B cell (primary cell): Measurements from ENCODE around the gene TLL2. TPM values are rescaled to one million over a fixed set of nuclear protein-coding genes. Genes with fewer than 3 reads are reported as not detected.

Experiments used
- ATAC-seq: fragments of 200-7000 bp; cut with Tn5 transposase; one replicate; pipeline ENCODE4 v1.10.0; 2021; ENCODE audit warnings: low read depth, mild to moderate bottlenecking, moderate number of reproducible peaks, moderate library complexity
- CTCF ChIA-PET: fragments of 350-600 bp; sonication (Branson Sonifier 250); formaldehyde crosslinking; loops from one replicate; lab custom pipeline; 2021; ENCODE audit warnings: antibody characterized with exemption, inconsistent platforms; lab: Charles Lee
- POLR2A ChIA-PET: fragments of 350-600 bp; sonication (Branson Sonifier 250); formaldehyde crosslinking; loops from one replicate; lab custom pipeline; 2021; ENCODE audit warnings: antibody characterized with exemption; lab: Charles Lee
- DNase-seq: peaks from one replicate; pipeline ENCODE4 v3.0.0; 2013
- H2AFZ ChIP-seq: 2 replicates; pipeline ENCODE4 v1.6.1; 2012; ENCODE audit warnings: mild to moderate bottlenecking, low read depth, low read length; ENCODE audit not compliant: insufficient read depth, poor library complexity, severe bottlenecking
- H3K27ac ChIP-seq, 2 donors: 1 replicate in 1 of 2; 2 replicates in 1 of 2; pipeline ENCODE4 v1.5.1; 2012 to 2013; ENCODE audit warnings: low read length in 2 of 2, mild to moderate bottlenecking in 2 of 2, moderate library complexity in 1 of 2
- H3K27me3 ChIP-seq, 4 experiments: fragments of 200-600 bp in 1 of 4; sonication (generic) in 1 of 4; replicated peaks in 1 of 4; 1 replicate in 2 of 4; 2 replicates in 2 of 4; pipeline versions ENCODE4 v1.6.1 to v1.7.0; 2013 to 2016; ENCODE audit warnings: low read length in 3 of 4, mild to moderate bottlenecking in 2 of 4, mixed read lengths in 1 of 4, moderate library complexity in 1 of 4; ENCODE audit not compliant: insufficient read depth in 4 of 4, control insufficient read depth in 3 of 4; ENCODE audit errors: control extremely low read depth in 1 of 4
- H3K36me3 ChIP-seq, 2 experiments: replicated peaks in 1 of 2; 1 replicate in 1 of 2; 2 replicates in 1 of 2; pipeline versions ENCODE4 v1.6.1 to v1.7.1; 2013; ENCODE audit warnings: low read length in 1 of 2; ENCODE audit not compliant: insufficient read depth in 2 of 2, control insufficient read depth in 1 of 2; ENCODE audit errors: control extremely low read depth in 1 of 2, extremely low read depth in 1 of 2
- H3K4me1 ChIP-seq, 2 donors: fragments of 200-600 bp in 1 of 2; sonication (generic) in 1 of 2; 1 replicate in 1 of 2; 2 replicates in 1 of 2; pipeline versions ENCODE4 v1.5.1 to v1.6.1; 2013 to 2017; ENCODE audit warnings: low read length in 2 of 2; ENCODE audit not compliant: control insufficient read depth in 2 of 2, insufficient read depth in 2 of 2
- H3K4me2 ChIP-seq: replicated peaks from 2 replicates; pipeline ENCODE3; 2012; ENCODE audit warnings: mild to moderate bottlenecking, low read depth, low read length; ENCODE audit not compliant: poor library complexity, severe bottlenecking
- H3K4me3 ChIP-seq, 5 experiments: fragments of 200-600 bp in 1 of 5; sonication (generic) in 1 of 5; 1 replicate in 3 of 5; 2 replicates in 2 of 5; pipeline versions ENCODE4 v1.5.1 to v1.7.0; 2011 to 2016; ENCODE audit warnings: low read length in 4 of 5, mild to moderate bottlenecking in 4 of 5, low read depth in 2 of 5, control low read depth in 1 of 5, moderate library complexity in 1 of 5; ENCODE audit not compliant: insufficient read depth in 1 of 5; ENCODE audit errors: control extremely low read depth in 1 of 5, extremely low read depth in 1 of 5
- H3K79me2 ChIP-seq: fragments of 200-600 bp; sonication (generic); one replicate; pipeline ENCODE4 v1.6.0; 2016; ENCODE audit warnings: low read length; ENCODE audit not compliant: control insufficient read depth, insufficient read depth
- H3K9ac ChIP-seq: fragments of 200-600 bp; sonication (generic); 2 replicates; pipeline ENCODE4 v1.6.1; 2017; ENCODE audit warnings: mild to moderate bottlenecking, low read length, moderate library complexity
- H3K9me3 ChIP-seq, 3 donors: one replicate each; pipeline versions ENCODE4 v1.6.1 to v1.7.1; 2013; ENCODE audit warnings: low read length in 2 of 3; ENCODE audit not compliant: control insufficient read depth in 2 of 3, insufficient read depth in 1 of 3; ENCODE audit errors: control extremely low read depth in 1 of 3
- H4K20me1 ChIP-seq: 2 replicates; pipeline ENCODE4 v1.6.0; 2012; ENCODE audit warnings: mild to moderate bottlenecking, low read length; ENCODE audit not compliant: insufficient read depth, control insufficient read depth, poor library complexity, severe bottlenecking
- H3K27ac Mint-ChIP-seq: one replicate; pipeline ENCODE4 v1.8.0; 2021; ENCODE audit warnings: mixed read lengths
- H3K27me3 Mint-ChIP-seq: one replicate; pipeline ENCODE4 v1.8.0; 2021; ENCODE audit warnings: mixed read lengths
- H3K4me1 Mint-ChIP-seq: one replicate; pipeline ENCODE4 v1.8.0; 2021; ENCODE audit warnings: mixed read lengths
- H3K4me3 Mint-ChIP-seq: one replicate; pipeline ENCODE4 v1.8.0; 2021; ENCODE audit warnings: mixed read lengths
- H3K9me3 Mint-ChIP-seq: one replicate; pipeline ENCODE4 v1.8.0; 2022; ENCODE audit warnings: mixed read lengths; ENCODE audit not compliant: insufficient read depth
- CTCF ChIP-seq: fragments of 200-600 bp; IDR thresholded peaks from one replicate; pipeline ENCODE4 v1.8.0; 2022; ENCODE audit warnings: antibody characterized with exemption, mild to moderate bottlenecking
- EZH2 ChIP-seq: IDR thresholded peaks from 2 replicates; pipeline ENCODE4 v1.6.1; 2012; ENCODE audit warnings: borderline replicate concordance, low read depth, mild to moderate bottlenecking, moderate library complexity, low read length; ENCODE audit not compliant: insufficient read depth, poor library complexity, severe bottlenecking
- WGBS: methylation state at CpG from one replicate; pipeline ENCODE4 v1.1.5; 2013; ENCODE audit warnings: missing lambda C conversion rate; ENCODE audit not compliant: insufficient coverage; 5-methylcytosine and 5-hydroxymethylcytosine counted together
- intact Hi-C: fragments of 100-400 bp; cut with micrococcal nuclease; formaldehyde crosslinking; loops from one replicate; pipeline ENCODE4 v1.10.0; 2022
- polyA plus RNA-seq: library from polyadenylated mRNA; depleted of rRNA; stranded (reverse); fragments of >200 nt; gene quantifications from 2 replicates; pipeline ENCODE4 v1.2.3, GENCODE V29; 2012
- total RNA-seq, 2 donors: library from RNA; stranded (reverse); fragments of 120-200 nt in 1 of 2; gene quantifications; 1 replicate in 1 of 2; 2 replicates in 1 of 2; pipeline versions ENCODE4 v1.2.3 to v1.2.4, GENCODE V29; 2013 to 2022

The TLL2 gene
- total and polyA plus RNA-seq, 2 donors (not counting 1 experiment from before 2014, with no cell fraction given): 0.13 to 0.47 TPM

GRCh38 chr10:96317067-96317833, 196.5 kb downstream of the TLL2 start:
- no CpG with 5 or more reads among the region's 4 CpGs for WGBS
- DNase-seq (no peak), ATAC-seq (no peak)
- POLR2A ChIA-PET: no interaction called here
- H4K20me1 ChIP-seq: no peaks in the 10 kb centered on the region
- H2AFZ ChIP-seq: no peak overlapping the region
- TF ChIP-seq EZH2 (no peak), CTCF (no peak)
- no peak overlapping the region for H3K27ac ChIP-seq
- H3K27ac Mint-ChIP-seq: no peak overlapping the region
- no peak overlapping the region for H3K9ac ChIP-seq
- H3K4me3 Mint-ChIP-seq: no peak overlapping the region
- H3K9me3 ChIP-seq: no peaks in the 10 kb centered on the region
- no peaks in the 10 kb centered on the region for H3K4me1 ChIP-seq
- CTCF ChIA-PET: interaction anchor here (0.6 to 4.6 kb wide), 10 partner anchors 17 to 300 kb away, joined by 3 to 47 read pairs (median 4); no protein-coding TSS in a partner anchor
- H3K4me2 ChIP-seq: no peak overlapping the region
- intact Hi-C loops: loop anchor here (5.0 kb wide), 1 partner anchor 300 kb away; no protein-coding TSS in a partner anchor
- no peaks in the 10 kb centered on the region for H3K36me3 ChIP-seq
- peaks cover 0 to 5% (median 0%) of the 10 kb centered on the region in 4 experiments for H3K27me3 ChIP-seq
- peaks cover 27% of the 10 kb centered on the region for H3K27me3 Mint-ChIP-seq
- H3K4me3 ChIP-seq: no peak overlapping the region
- no peaks in the 10 kb centered on the region for H3K9me3 Mint-ChIP-seq
- no peaks in the 10 kb centered on the region for H3K4me1 Mint-ChIP-seq
- H3K79me2 ChIP-seq: no peaks in the 10 kb centered on the region

Other genes with a start within 250 kb of the TLL2 start
- gene BLNK, start 242.4 kb downstream of the TLL2 start, total RNA-seq: 205 and 210 TPM in 2 replicates
- gene BLNK, start 242.4 kb downstream of the TLL2 start, polyA plus RNA-seq: 150 and 153 TPM in 2 replicates
- gene DNTT, start 209.5 kb downstream of the TLL2 start, total RNA-seq: not detected in 2 replicates
- gene DNTT, start 209.5 kb downstream of the TLL2 start, polyA plus RNA-seq: not detected in 2 replicates
- gene OPALIN, start 154.9 kb downstream of the TLL2 start, total RNA-seq: not detected in 2 replicates
- gene OPALIN, start 154.9 kb downstream of the TLL2 start, polyA plus RNA-seq: not detected in 2 replicates
- 62.8 and 63.4 TPM in 2 replicates for gene TM9SF3, start 73.1 kb upstream of the TLL2 start, total RNA-seq
- 6.9 and 19.9 TPM in 2 replicates for gene TM9SF3, start 73.1 kb upstream of the TLL2 start, polyA plus RNA-seq
- gene PIK3AP1, start 206.6 kb upstream of the TLL2 start, total RNA-seq: 125 and 137 TPM in 2 replicates
- 130 and 167 TPM in 2 replicates for gene PIK3AP1, start 206.6 kb upstream of the TLL2 start, polyA plus RNA-seq